ENCODE measurements around the gene NYAP1. TPM values are rescaled to one million over a fixed set of nuclear protein-coding genes. Genes with fewer than 3 reads are reported as not detected.

Gene NYAP1
- total RNA-seq = under 1 TPM; 0.19 to 0.20 TPM

DNA sequence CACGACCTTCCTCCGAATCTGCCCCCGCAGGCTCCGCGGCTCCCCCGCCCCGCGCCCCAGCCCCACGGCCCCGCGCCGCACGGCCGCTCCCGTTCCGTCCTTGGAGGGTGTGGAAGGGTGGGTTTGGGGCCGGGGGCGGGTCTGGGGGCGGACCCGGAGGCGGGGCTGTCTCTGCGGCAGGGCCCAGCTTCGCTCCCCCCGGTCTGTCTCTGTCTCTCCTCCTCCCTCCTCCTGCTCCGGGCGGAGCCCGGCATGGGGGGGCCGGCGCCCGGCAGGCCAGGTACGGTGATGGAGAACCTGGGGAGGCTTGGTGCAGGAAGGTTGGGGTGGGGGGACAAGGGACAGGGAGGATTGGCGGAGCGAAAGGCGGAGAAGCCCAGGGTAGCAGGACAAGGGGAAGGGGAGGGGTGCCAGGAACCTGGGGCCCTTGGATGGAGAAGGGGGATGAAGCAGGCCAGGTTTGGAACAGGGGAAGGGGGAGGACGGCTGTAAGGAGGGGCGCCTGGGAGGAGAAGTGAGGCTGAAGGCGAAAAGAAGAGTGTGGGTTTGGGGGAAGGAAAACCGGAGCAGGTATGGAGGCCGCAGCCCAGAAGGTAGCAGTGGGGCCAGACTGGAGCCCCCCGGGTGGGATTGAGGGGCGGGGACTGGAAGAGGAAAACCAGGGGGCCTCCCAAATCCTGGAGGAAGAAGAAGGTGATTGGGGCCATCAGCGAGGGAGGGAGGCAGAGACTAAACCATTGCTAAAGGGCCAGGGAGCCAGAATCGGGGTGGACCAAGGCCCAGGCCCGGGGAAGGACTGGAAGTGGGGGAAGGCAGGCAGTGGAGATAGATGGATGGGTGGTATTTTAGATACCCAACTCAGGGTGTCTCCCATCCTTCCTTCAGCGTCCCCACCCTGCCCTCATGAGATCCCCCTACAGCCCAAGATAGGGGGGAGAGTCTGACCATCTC is at the start of gene NYAP1:
TSS of gene NYAP1 (plus strand) at position 206 of the 951 bp plus-strand sequence. CDS start 1,385 bp downstream, outside the sequence.

DNA sequence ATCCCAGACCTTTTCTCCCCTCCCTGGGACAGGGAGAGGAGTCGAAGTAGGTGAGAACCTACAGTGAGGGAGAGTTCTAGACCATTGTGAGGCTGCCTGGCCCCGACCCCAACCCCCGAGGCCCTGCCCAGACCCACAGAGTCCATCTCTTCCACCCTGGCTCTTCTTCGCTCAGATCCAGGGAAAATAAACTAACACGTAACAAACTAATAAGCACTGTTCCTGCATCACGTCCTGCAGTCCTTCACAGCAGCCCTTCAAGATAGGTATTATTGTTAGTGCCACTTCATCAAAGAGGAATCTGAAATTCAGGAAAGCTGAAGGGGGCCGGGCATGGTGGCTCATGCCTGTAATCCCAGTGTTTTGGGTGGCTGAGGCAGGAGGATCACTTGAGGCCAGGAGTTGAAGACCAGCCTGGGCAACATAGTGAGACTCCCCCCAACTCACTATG is 19.5 kb upstream of the NYAP1 start, which contains the start of gene SPACDR:
TSS of gene SPACDR (minus strand) at position 51 of the 451 bp plus-strand sequence. CDS start 235 bp downstream, outside the sequence.

DNA sequence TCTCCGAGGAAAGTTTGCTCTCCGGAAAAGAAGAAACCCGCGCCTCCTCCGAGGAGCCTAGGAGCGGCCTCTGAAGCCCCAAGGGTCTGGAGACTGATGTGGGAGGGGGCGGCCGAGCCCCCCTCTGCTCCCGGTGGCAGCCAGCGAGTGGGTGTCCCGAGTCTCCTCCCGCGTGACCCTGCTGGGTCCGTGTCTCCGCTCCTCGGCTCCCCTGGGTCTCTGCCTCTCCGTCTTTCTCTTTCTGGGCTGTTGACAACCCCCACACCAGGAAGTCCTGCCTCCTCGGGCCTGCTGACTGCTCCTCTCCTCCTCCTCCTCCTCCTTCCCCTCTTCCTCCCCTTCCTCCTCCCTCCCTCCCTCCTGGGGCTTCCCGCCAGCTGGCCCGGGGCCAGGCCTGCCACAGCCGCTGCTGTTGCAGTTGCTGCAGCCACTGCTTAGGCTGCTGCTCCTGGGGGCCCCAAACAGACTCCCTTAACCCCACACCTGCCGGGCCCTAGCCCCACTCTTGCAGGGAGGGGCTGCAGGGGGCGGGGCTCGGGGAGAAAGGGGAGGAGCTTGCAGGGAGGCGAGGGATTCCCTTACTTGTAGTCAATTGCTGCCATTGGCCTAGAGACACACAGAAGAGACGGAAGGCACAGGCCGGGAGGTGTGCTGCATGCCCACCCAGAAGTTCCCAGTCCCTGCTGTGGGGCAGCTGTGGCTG is 4.6 kb upstream of the NYAP1 start, which contains the start of gene TSC22D4:
TSS of gene TSC22D4 (minus strand) at position 257 of the 703 bp plus-strand sequence. CDS start 1,176 bp downstream, outside the sequence.

DNA sequence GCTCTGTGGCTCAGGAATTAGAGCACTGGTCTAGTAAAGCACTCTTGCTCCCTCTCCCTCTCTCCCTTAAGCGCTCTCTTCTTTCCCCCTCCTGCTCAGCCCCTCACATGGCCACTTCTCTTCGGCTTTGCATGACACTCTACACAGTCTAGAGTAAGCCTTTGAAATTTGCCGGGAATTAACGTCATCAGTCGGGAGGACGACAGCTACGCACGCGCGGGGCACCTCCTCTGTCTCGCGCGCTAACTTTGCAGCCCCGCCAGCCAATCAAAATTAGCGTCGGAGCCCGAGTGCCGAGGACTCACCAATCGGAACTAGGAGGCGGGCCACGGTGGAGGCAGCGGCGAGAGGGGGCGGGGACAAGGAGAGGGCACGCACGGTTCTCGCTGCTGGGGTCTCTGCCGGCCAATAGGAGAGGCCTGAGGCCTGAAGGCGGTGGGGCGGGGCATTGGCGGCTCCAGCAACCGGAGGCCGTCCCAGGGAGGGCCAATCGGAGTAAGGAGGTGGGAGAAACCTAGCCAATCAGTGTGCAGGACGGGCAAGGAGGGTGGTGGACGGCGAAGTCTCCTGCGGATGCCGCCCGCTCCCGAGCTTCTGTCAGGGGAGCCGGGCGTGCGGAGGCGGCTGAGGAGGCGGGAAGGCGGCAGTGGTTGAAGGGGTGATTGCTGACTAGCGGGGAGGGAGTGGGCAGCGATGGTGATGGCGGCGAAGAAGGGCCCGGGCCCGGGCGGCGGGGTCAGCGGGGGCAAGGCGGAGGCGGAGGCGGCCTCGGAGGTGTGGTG is 55.1 kb downstream of the NYAP1 start, which contains the start of gene AGFG2:
TSS of gene AGFG2 (plus strand) at position 550 of the 782 bp plus-strand sequence. CDS start at position 694, 144 bp downstream.

Other genes with a start within 250 kb of the NYAP1 start
- gene SPDYE3, start 176.2 kb upstream of the NYAP1 start, total RNA-seq = not detected
- gene PILRB, start 125.8 kb upstream of the NYAP1 start, total RNA-seq = 10 to 100 TPM; 48.7 to 49.8 TPM
- gene PILRA, start 110.4 kb upstream of the NYAP1 start, total RNA-seq = 1 to 10 TPM; 2.6 to 3.9 TPM
- gene ZCWPW1, start 55.2 kb upstream of the NYAP1 start, total RNA-seq = 1 to 10 TPM; 2.8 to 3.6 TPM
- 10 to 100 TPM; 44.3 to 44.5 TPM for gene MEPCE, start 54.1 kb upstream of the NYAP1 start, total RNA-seq
- gene PPP1R35, start 47.4 kb upstream of the NYAP1 start, total RNA-seq = 10 to 100 TPM; 70.7 to 79.2 TPM
- 1 to 10 TPM; 2.3 to 3.9 TPM for gene SPACDR, start 19.7 kb upstream of the NYAP1 start, total RNA-seq
- 100 to 1,000 TPM; 117 TPM for gene TSC22D4, start 4.7 kb upstream of the NYAP1 start, total RNA-seq
- 10 to 100 TPM; 28.8 to 32.7 TPM for gene AGFG2, start 55.3 kb downstream of the NYAP1 start, total RNA-seq
- gene SAP25, start 90.0 kb downstream of the NYAP1 start, total RNA-seq = 10 to 100 TPM; 37.0 to 41.5 TPM
- gene LRCH4, start 102.2 kb downstream of the NYAP1 start, total RNA-seq = 100 to 1,000 TPM; 233 to 238 TPM
- gene FBXO24, start 102.4 kb downstream of the NYAP1 start, total RNA-seq = 1 to 10 TPM in 1 of 2 experiments, under 1 TPM in 1; 0.86 to 1.5 TPM
- gene PCOLCE, start 118.4 kb downstream of the NYAP1 start, total RNA-seq = 10 to 100 TPM; 16.6 to 17.4 TPM
- gene MOSPD3, start 128.6 kb downstream of the NYAP1 start, total RNA-seq = 10 to 100 TPM; 60.7 to 60.8 TPM
- gene TFR2, start 157.6 kb downstream of the NYAP1 start, total RNA-seq = 1 to 10 TPM; 9.4 to 10.0 TPM
- gene ACTL6B, start 172.5 kb downstream of the NYAP1 start, total RNA-seq = not detected
- gene GNB2, start 189.8 kb downstream of the NYAP1 start, total RNA-seq = 100 to 1,000 TPM; 203 to 206 TPM
- 10 to 100 TPM; 54.3 to 57.3 TPM for gene GIGYF1, start 210.3 kb downstream of the NYAP1 start, total RNA-seq
- gene POP7, start 222.2 kb downstream of the NYAP1 start, total RNA-seq = 10 to 100 TPM; 29.3 to 31.9 TPM
- gene EPO, start 236.5 kb downstream of the NYAP1 start, total RNA-seq = under 1 TPM in 1 of 2 experiments, not detected in 1; 0.15 TPM
- gene ZAN, start 249.7 kb downstream of the NYAP1 start, total RNA-seq = not detected